CD4-positive, alpha-beta T cell (primary cell): Measurements from ENCODE around the gene NIM1K. TPM values are rescaled to one million over a fixed set of nuclear protein-coding genes. Genes with fewer than 3 reads are reported as not detected.

ENCODE experiments used
- ATAC-seq: fragments of 200-7000 bp; cut with Tn5 transposase; one replicate; pipeline ENCODE4 v1.10.0; 2022; ENCODE audit warnings: mild to moderate bottlenecking; ENCODE audit not compliant: poor library complexity
- CTCF ChIA-PET: fragments of 350-600 bp; sonication (Branson Sonifier 250); formaldehyde crosslinking; loops from one replicate; lab custom pipeline; 2021; ENCODE audit warnings: antibody characterized with exemption, inconsistent platforms; lab: Charles Lee
- POLR2A ChIA-PET: fragments of 350-600 bp; sonication (Branson Sonifier 250); formaldehyde crosslinking; loops from one replicate; lab custom pipeline; 2021; ENCODE audit warnings: antibody characterized with exemption, inconsistent platforms; lab: Charles Lee
- DNase-seq, 14 experiments: peaks; one replicate each; pipeline ENCODE4 v3.0.0-alpha.2; 2013 to 2020; ENCODE audit warnings: mixed read lengths in 2 of 14
- H3K27ac ChIP-seq, 2 donors: one replicate each; pipeline versions ENCODE4 v1.5.1 to v1.7.0; 2013; ENCODE audit warnings: low read length in 2 of 2, low read depth in 1 of 2, mild to moderate bottlenecking in 1 of 2
- H3K27me3 ChIP-seq, 2 experiments: 1 replicate in 1 of 2; 2 replicates in 1 of 2; pipeline versions ENCODE4 v1.6.1 to v1.7.0; 2013; ENCODE audit warnings: low read length in 2 of 2, control low read depth in 1 of 2, mild to moderate bottlenecking in 1 of 2, moderate library complexity in 1 of 2; ENCODE audit not compliant: insufficient read depth in 2 of 2, control insufficient read depth in 1 of 2
- H3K36me3 ChIP-seq: one replicate; pipeline ENCODE4 v1.6.1; 2013; ENCODE audit warnings: low read length, control low read depth; ENCODE audit not compliant: insufficient read depth
- H3K4me1 ChIP-seq: one replicate; pipeline ENCODE4 v1.6.1; 2013; ENCODE audit warnings: low read length, control low read depth; ENCODE audit not compliant: insufficient read depth
- H3K4me3 ChIP-seq: one replicate; pipeline ENCODE4 v1.5.1; 2013; ENCODE audit warnings: mild to moderate bottlenecking, low read length, moderate library complexity
- H3K9me3 ChIP-seq, 2 experiments: 1 replicate in 1 of 2; 2 replicates in 1 of 2; pipeline versions ENCODE4 v1.6.1 to v1.7.0; 2013; ENCODE audit warnings: low read length in 2 of 2, mild to moderate bottlenecking in 2 of 2, control low read depth in 1 of 2, moderate library complexity in 1 of 2; ENCODE audit not compliant: control insufficient read depth in 1 of 2, insufficient read depth in 1 of 2
- H3K27ac Mint-ChIP-seq: one replicate; pipeline ENCODE4 v1.8.0; 2020; ENCODE audit warnings: mixed read lengths
- H3K27me3 Mint-ChIP-seq: one replicate; pipeline ENCODE4 v1.8.0; 2021; ENCODE audit warnings: mixed read lengths
- H3K36me3 Mint-ChIP-seq: one replicate; pipeline ENCODE4 v1.8.0; 2021; ENCODE audit warnings: low read depth, mixed read lengths
- H3K4me1 Mint-ChIP-seq: one replicate; pipeline ENCODE4 v1.8.0; 2021; ENCODE audit warnings: low read depth, mixed read lengths
- H3K4me3 Mint-ChIP-seq: one replicate; pipeline ENCODE4 v1.8.0; 2020; ENCODE audit warnings: mild to moderate bottlenecking, mixed read lengths
- H3K9me3 Mint-ChIP-seq: one replicate; pipeline ENCODE4 v1.8.0; 2020; ENCODE audit warnings: mixed read lengths
- CTCF ChIP-seq: fragments of 200-600 bp; IDR thresholded peaks from one replicate; pipeline ENCODE4 v1.8.0; 2022; ENCODE audit warnings: antibody characterized with exemption, mild to moderate bottlenecking
- intact Hi-C, 2 experiments: fragments of 100-400 bp; cut with DNase I in 1 of 2; cut with micrococcal nuclease in 1 of 2; formaldehyde crosslinking; loops; one replicate each; pipeline versions ENCODE4 v1.15.1 to v1.9.0; 2023 to 2025; cut with DNase I, micrococcal nuclease
- total RNA-seq, 174 experiments: library from RNA in 2 of 174; stranded (reverse) in 2 of 174; gene quantifications; one replicate each; pipeline ENCODE4 v1.2.3 and lab custom pipeline; 2021 to 2026

Gene NIM1K
- total RNA-seq, 2 experiments from 2014 or later = 0.08 to 0.44 TPM

GRCh38 chr5:43209833-43210232, 17.8 kb downstream of the NIM1K start:
- H3K27ac Mint-ChIP-seq = no peak overlapping the region
- no peaks in the 10 kb centered on the region for H3K36me3 Mint-ChIP-seq
- DNase-seq (no peak), ATAC-seq (no peak)
- no peak for TF ChIP-seq CTCF
- peaks cover 23% of the 10 kb centered on the region for H3K27me3 Mint-ChIP-seq
- ChIA-PET POLR2A (no interaction called here), CTCF (no interaction called here)
- Histone ChIP-seq H3K4me1 (no peaks in the 10 kb centered on the region), H3K27me3 (no peaks in the 10 kb centered on the region), H3K27ac (no peak overlapping the region), H3K9me3 (no peaks in the 10 kb centered on the region), H3K36me3 (no peaks in the 10 kb centered on the region), H3K4me3 (no peak overlapping the region)
- H3K4me3 Mint-ChIP-seq = no peak overlapping the region
- intact Hi-C loops = no loop called here
- no peaks in the 10 kb centered on the region for H3K4me1 Mint-ChIP-seq
- no peaks in the 10 kb centered on the region for H3K9me3 Mint-ChIP-seq

- Histone ChIP-seq H3K4me3 (no peak overlapping the region), H3K4me1 (no peaks in the 10 kb centered on the region), H3K27ac (no peak overlapping the region), H3K36me3 (no peaks in the 10 kb centered on the region), H3K27me3 (no peaks in the 10 kb centered on the region), H3K9me3 (no peaks in the 10 kb centered on the region)
- Mint-ChIP-seq H3K36me3 (no peaks in the 10 kb centered on the region), H3K27me3 (peaks cover 23% of the 10 kb centered on the region), H3K4me1 (no peaks in the 10 kb centered on the region), H3K27ac (no peak overlapping the region), H3K4me3 (no peak overlapping the region), H3K9me3 (no peaks in the 10 kb centered on the region)
- intact Hi-C loops = no loop called here
- TF ChIP-seq CTCF = no peak
- ATAC-seq (no peak), DNase-seq (no peak)
- ChIA-PET POLR2A (no interaction called here), CTCF (no interaction called here)
Observed at GRCh38 chr5:43210570-43210969, 18.5 kb downstream of the NIM1K start.

GRCh38 chr5:43213951-43214350, 21.9 kb downstream of the NIM1K start:
- Mint-ChIP-seq H3K4me1 (no peaks in the 10 kb centered on the region), H3K36me3 (no peaks in the 10 kb centered on the region), H3K27ac (no peak overlapping the region), H3K9me3 (no peaks in the 10 kb centered on the region), H3K27me3 (peaks cover 13% of the 10 kb centered on the region), H3K4me3 (no peak overlapping the region)
- Histone ChIP-seq H3K9me3 (peaks cover 0 to 3% of the 10 kb centered on the region in 2 experiments), H3K27ac (no peak overlapping the region), H3K36me3 (no peaks in the 10 kb centered on the region), H3K27me3 (no peaks in the 10 kb centered on the region), H3K4me3 (no peak overlapping the region), H3K4me1 (no peaks in the 10 kb centered on the region)
- no peak for TF ChIP-seq CTCF
- CTCF ChIA-PET = no interaction called here
- ATAC-seq (no peak), DNase-seq (no peak)
- POLR2A ChIA-PET = no interaction called here
- intact Hi-C loops = no loop called here
